ENCODE data around the gene COL4A2. TPM values are rescaled to one million over a fixed set of nuclear protein-coding genes. Genes with fewer than 3 reads are reported as not detected.

COL4A2 gene
- total and polyA plus RNA-seq, 11 donors = 92.4 to 377 (median 166) TPM

- Histone ChIP-seq H3K4me1 (peaks cover 0 to 39% (median 22%) of the 10 kb centered on the region in 12 donors), H3K36me3 (peaks cover 0 to 10% (median 0%) of the 10 kb centered on the region in 9 donors), H3K27ac (peak overlapping the region in 3 of 12 donors; percentile 3 to 35 (median 25)), H3K4me3 (no peak overlapping the region), H3K27me3 (no peaks in the 10 kb centered on the region), H3K9me3 (no peaks in the 10 kb centered on the region)
- DNase-seq = no peak
- intact Hi-C loops (cut with DNase I) = loop anchor here in 3 of 10 donors (10.0 kb wide), 3 partner anchors 86 to 336 kb away; no protein-coding TSS in a partner anchor
- no peak for ATAC-seq
- 60 to 65% (median 63%) methylated on average over 11 of the region's 11 CpGs for WGBS, 4 donors
- TF ChIP-seq POLR2A (IDR thresholded peaks at IDR 0.05) (no peak), CTCF (IDR thresholded peaks at IDR 0.05) (no peak)
These were observed 244.2 kb downstream of the COL4A2 start for GRCh38 chr13:110551284-110551683.

- no peak for ATAC-seq
- DNase-seq = no peak
- peaks cover 0 to 24% (median 10%) of the 10 kb centered on the region in 12 donors for H3K4me1 ChIP-seq
- no peak overlapping the region for H3K4me3 ChIP-seq
- peaks cover 0 to 23% (median 0%) of the 10 kb centered on the region in 9 donors for H3K36me3 ChIP-seq
- TF ChIP-seq POLR2A (IDR thresholded peaks at IDR 0.05) (no peak), CTCF (IDR thresholded peaks at IDR 0.05) (no peak)
- no peak overlapping the region for H3K27ac ChIP-seq
- peaks cover 0 to 8% (median 0%) of the 10 kb centered on the region in 12 donors for H3K9me3 ChIP-seq
- intact Hi-C loops (cut with DNase I) = loop anchor here in 3 of 10 donors (10.0 kb wide), 3 partner anchors 88 to 338 kb away; no protein-coding TSS in a partner anchor
- whole genome bisulfite sequencing, 4 donors = 97 to 98% (median 98%) methylated on average over 9 of the region's 9 CpGs
- no peaks in the 10 kb centered on the region for H3K27me3 ChIP-seq
These were observed 245.7 kb downstream of the COL4A2 start for GRCh38 chr13:110552767-110553166.

- Histone ChIP-seq H3K36me3 (peaks cover 0 to 27% (median 0%) of the 10 kb centered on the region in 9 donors), H3K27ac (no peak overlapping the region), H3K4me1 (peaks cover 0 to 23% (median 10%) of the 10 kb centered on the region in 12 donors), H3K9me3 (peaks cover 0 to 8% (median 0%) of the 10 kb centered on the region in 12 donors), H3K4me3 (no peak overlapping the region), H3K27me3 (no peaks in the 10 kb centered on the region)
- intact Hi-C loops (cut with DNase I) = loop anchor here in 3 of 10 donors (10.0 kb wide), 3 partner anchors 89 to 339 kb away; no protein-coding TSS in a partner anchor
- ATAC-seq = no peak
- TF ChIP-seq CTCF (IDR thresholded peaks at IDR 0.05) = no peak
- no peak for TF ChIP-seq POLR2A (IDR thresholded peaks at IDR 0.05)
- 72 to 85% (median 73%) methylated on average over 4 of the region's 4 CpGs for WGBS, 4 donors
- no peak for DNase-seq
These were observed 246.3 kb downstream of the COL4A2 start for GRCh38 chr13:110553417-110553816.

GRCh38 chr13:110554227-110554836, 247.2 kb downstream of the COL4A2 start:
- no peak overlapping the region for H3K4me3 ChIP-seq
- ATAC-seq (no peak), DNase-seq (no peak)
- H3K27ac ChIP-seq = no peak overlapping the region
- WGBS, 4 donors = 85 to 92% (median 89%) methylated on average over 8 of the region's 8 CpGs
- H3K27me3 ChIP-seq = no peaks in the 10 kb centered on the region
- peaks cover 0 to 32% (median 12%) of the 10 kb centered on the region in 12 donors for H3K4me1 ChIP-seq
- TF ChIP-seq CTCF (IDR thresholded peaks at IDR 0.05) (no peak), POLR2A (IDR thresholded peaks at IDR 0.05) (no peak)
- H3K9me3 ChIP-seq = peaks cover 0 to 8% (median 0%) of the 10 kb centered on the region in 12 donors
- peaks cover 0 to 27% (median 0%) of the 10 kb centered on the region in 9 donors for H3K36me3 ChIP-seq
- intact Hi-C loops (cut with DNase I) = loop anchor here in 3 of 10 donors (10.0 kb wide), 3 partner anchors 90 to 340 kb away; no protein-coding TSS in a partner anchor
